IMR-90 (cell line): Measurements from ENCODE around the gene DPM1. TPM values are rescaled to one million over a fixed set of nuclear protein-coding genes. Genes with fewer than 3 reads are reported as not detected.

ENCODE experiments used
- ATAC-seq: fragments of 200-7000 bp; cut with Tn5 transposase; 2 replicates; pipeline ENCODE4 v1.9.1; 2020; ENCODE audit warnings: low read depth, mild to moderate bottlenecking, moderate library complexity
- BruUV-seq: library from RNA; stranded (reverse); fragments of 400-500 nt; replicated peaks from 2 replicates; lab custom pipeline; 2021; lab: Mats Ljungman, UMichigan
- CTCF ChIA-PET: fragments of 300-600 bp; formaldehyde crosslinking; extraction: SDS; loops from one replicate; lab custom pipeline; 2021; ENCODE audit warnings: antibody characterized with exemption; lab: Yijun Ruan, JAX
- POLR2A ChIA-PET: fragments of 300-600 bp; sonication (Branson Sonifier 250); formaldehyde crosslinking; loops from one replicate; lab custom pipeline; 2022; ENCODE audit warnings: antibody characterized with exemption; ENCODE audit not compliant: unreplicated experiment; lab: Charles Lee
- DNase-seq: peaks from one replicate; pipeline ENCODE4 v3.0.0; 2013
- H2AFZ ChIP-seq: replicated peaks from 2 replicates; pipeline ENCODE3; 2013; ENCODE audit warnings: low read length, mild to moderate bottlenecking; ENCODE audit not compliant: poor library complexity
- H2AK5ac ChIP-seq: 2 replicates; pipeline ENCODE4 v1.6.1; 2013; ENCODE audit warnings: low read depth, low read length, inconsistent platforms
- H2AK9ac ChIP-seq: replicated peaks from 2 replicates; pipeline ENCODE3; 2013; ENCODE audit warnings: mild to moderate bottlenecking, low read depth, low read length, moderate library complexity; ENCODE audit not compliant: poor library complexity
- H2BK120ac ChIP-seq: 2 replicates; pipeline ENCODE4 v1.6.1; 2013; ENCODE audit warnings: low read depth, low read length, inconsistent platforms
- H2BK15ac ChIP-seq: 3 replicates; pipeline ENCODE4 v1.6.1; 2013; ENCODE audit warnings: low read depth, low read length, inconsistent platforms
- H2BK20ac ChIP-seq: 2 replicates; pipeline ENCODE4 v1.6.1; 2013; ENCODE audit warnings: low read depth, mild to moderate bottlenecking, inconsistent platforms, low read length, moderate library complexity
- H2BK5ac ChIP-seq: 2 replicates; pipeline ENCODE4 v1.6.1; 2013; ENCODE audit warnings: mild to moderate bottlenecking, low read depth, low read length, inconsistent platforms; ENCODE audit not compliant: poor library complexity, severe bottlenecking
- H3K14ac ChIP-seq: replicated peaks from 2 replicates; pipeline ENCODE4 v1.6.1; 2013; ENCODE audit warnings: low read depth, low read length, inconsistent platforms
- H3K18ac ChIP-seq: 2 replicates; pipeline ENCODE4 v1.6.1; 2013; ENCODE audit warnings: low read depth, low read length, control low read depth
- H3K23ac ChIP-seq: 2 replicates; pipeline ENCODE4 v1.6.1; 2013; ENCODE audit warnings: low read depth, low read length, inconsistent platforms
- H3K27ac ChIP-seq: 2 replicates; pipeline ENCODE4 v1.5.1; 2013; ENCODE audit warnings: mild to moderate bottlenecking, control low read depth, low read length; ENCODE audit not compliant: insufficient read depth
- H3K27me3 ChIP-seq: 2 replicates; pipeline ENCODE4 v1.6.1; 2013; ENCODE audit warnings: low read length; ENCODE audit not compliant: control insufficient read depth, insufficient read depth
- H3K36me3 ChIP-seq: 2 replicates; pipeline ENCODE4 v1.6.1; 2013; ENCODE audit warnings: low read length, mixed read lengths; ENCODE audit not compliant: control insufficient read depth, insufficient read depth
- H3K4ac ChIP-seq: 2 replicates; pipeline ENCODE4 v1.6.1; 2013; ENCODE audit warnings: low read depth, low read length, inconsistent platforms
- H3K4me1 ChIP-seq: 2 replicates; pipeline ENCODE4 v1.6.1; 2013; ENCODE audit warnings: low read length, mixed read lengths; ENCODE audit not compliant: control insufficient read depth, insufficient read depth
- H3K4me2 ChIP-seq: 2 replicates; pipeline ENCODE4 v1.6.1; 2013; ENCODE audit warnings: low read depth, mild to moderate bottlenecking, control low read depth, low read length, moderate library complexity
- H3K4me3 ChIP-seq: 2 replicates; pipeline ENCODE4 v1.5.1; 2013; ENCODE audit warnings: low read depth, mild to moderate bottlenecking, control low read depth, low read length, moderate library complexity; ENCODE audit not compliant: insufficient read depth
- H3K56ac ChIP-seq: 2 replicates; pipeline ENCODE4 v1.6.1; 2013; ENCODE audit warnings: low read length, inconsistent platforms; ENCODE audit not compliant: insufficient read depth; ENCODE audit errors: extremely low read depth
- H3K79me1 ChIP-seq, 2 experiments: 2 replicates each; pipeline ENCODE4 v1.6.1; 2013; ENCODE audit warnings: low read length in 2 of 2, inconsistent platforms in 1 of 2, low read depth in 1 of 2
- H3K9ac ChIP-seq: 2 replicates; pipeline ENCODE4 v1.6.1; 2013; ENCODE audit warnings: low read depth, low read length, control low read depth
- H3K9me1 ChIP-seq: 2 replicates; pipeline ENCODE4 v1.6.1; 2013; ENCODE audit warnings: low read length, inconsistent platforms; ENCODE audit not compliant: insufficient read depth
- H3K9me3 ChIP-seq: 2 replicates; pipeline ENCODE4 v1.6.1; 2013; ENCODE audit warnings: low read length; ENCODE audit not compliant: control insufficient read depth, insufficient read depth
- H4K20me1 ChIP-seq: 2 replicates; pipeline ENCODE4 v1.6.1; 2013; ENCODE audit warnings: low read length, inconsistent platforms; ENCODE audit not compliant: insufficient read depth
- H4K5ac ChIP-seq: 2 replicates; pipeline ENCODE4 v1.6.1; 2013; ENCODE audit warnings: mild to moderate bottlenecking, low read depth, low read length, control low read depth
- H4K8ac ChIP-seq, 2 experiments: 2 replicates each; pipeline ENCODE4 v1.6.1; 2013; ENCODE audit warnings: low read depth in 2 of 2, low read length in 2 of 2, control low read depth in 1 of 2, inconsistent platforms in 1 of 2
- H4K91ac ChIP-seq: 2 replicates; pipeline ENCODE4 v1.6.1; 2013; ENCODE audit warnings: low read depth, low read length, inconsistent platforms; ENCODE audit not compliant: insufficient read depth
- BHLHE40 ChIP-seq: fragments of 150-350 bp; IDR thresholded peaks from 2 replicates; pipeline ENCODE4 v1.6.1; 2016; ENCODE audit warnings: mild to moderate bottlenecking, low read depth, low read length
- CHD1 ChIP-seq: IDR thresholded peaks from 2 replicates; pipeline ENCODE4 v1.6.1; 2012; ENCODE audit warnings: low read depth, low read length, improper control_type of control experiment
- CTCF ChIP-seq: conservative IDR thresholded peaks from 2 replicates; pipeline ENCODE4 v1.5.1; 2012; ENCODE audit warnings: mild to moderate bottlenecking, low read depth, low read length, improper control_type of control experiment
- FOS ChIP-seq: fragments of 150-350 bp; IDR thresholded peaks from 2 replicates; pipeline ENCODE4 v1.6.1; 2016; ENCODE audit warnings: low read depth, low read length
- MAZ ChIP-seq: IDR thresholded peaks from 2 replicates; pipeline ENCODE4 v1.6.1; 2012; ENCODE audit warnings: low read depth, mild to moderate bottlenecking, low read length, improper control_type of control experiment, moderate library complexity, borderline replicate concordance
- NFE2L2 ChIP-seq: fragments of 150-350 bp; IDR thresholded peaks from 2 replicates; pipeline ENCODE4 v1.6.1; 2016; ENCODE audit warnings: low read depth, mild to moderate bottlenecking, low read length
- POLR2A ChIP-seq: IDR thresholded peaks from 2 replicates; pipeline ENCODE4 v1.6.1; 2012; ENCODE audit warnings: mild to moderate bottlenecking, low read depth, low read length
- RFX5 ChIP-seq: IDR thresholded peaks from 2 replicates; pipeline ENCODE4 v1.8.0; 2012; ENCODE audit warnings: low read depth, mild to moderate bottlenecking, low read length, moderate library complexity
- SMC3 ChIP-seq: fragments of 150-350 bp; IDR thresholded peaks from 2 replicates; pipeline ENCODE4 v1.6.1; 2016; ENCODE audit warnings: low read depth, mild to moderate bottlenecking, antibody characterized with exemption, low read length, moderate library complexity
- USF2 ChIP-seq: fragments of 150-350 bp; IDR thresholded peaks from 2 replicates; pipeline ENCODE4 v1.6.1; 2017; ENCODE audit warnings: mild to moderate bottlenecking, antibody characterized with exemption, low read length, low read depth
- WGBS, 2 experiments: methylation state at CpG; one replicate each; pipeline versions ENCODE4 v1.1.5 to v1.1.7; 2013; ENCODE audit warnings: missing lambda C conversion rate in 2 of 2; ENCODE audit not compliant: insufficient read length in 1 of 2; ENCODE audit errors: extremely low coverage in 2 of 2; 5-methylcytosine and 5-hydroxymethylcytosine counted together
- dilution Hi-C: fragments of 300-500 bp; cut with HindIII; formaldehyde crosslinking; loops from one replicate; pipeline ENCODE4 v1.14.3; 2018; ENCODE audit warnings: low sequenced_read_pairs; ENCODE audit not compliant: unreplicated experiment
- in situ Hi-C: fragments of 300-500 bp; cut with MboI; formaldehyde crosslinking; loops from 3 replicates; pipeline ENCODE4 v1.14.3; 2019; ENCODE audit warnings: low sequenced_read_pairs, inconsistent platforms, mixed read lengths
- intact Hi-C: fragments of 100-400 bp; cut with micrococcal nuclease; formaldehyde crosslinking; loops from 2 replicates; pipeline ENCODE4 v1.10.0; 2022
- polyA plus RNA-seq, 3 experiments: library from polyadenylated mRNA; depleted of rRNA; stranded (reverse); fragments of >200 nt; gene quantifications; 2 replicates each; pipeline ENCODE4 v1.2.3, GENCODE V29; 2012; ENCODE audit warnings: low replicate concordance in 1 of 3
- total RNA-seq: library from RNA; depleted of rRNA; stranded (reverse); fragments of >200 nt; gene quantifications from 2 replicates; pipeline ENCODE4 v1.2.3, GENCODE V29; 2012

The DPM1 gene
- total and polyA plus RNA-seq, 2 of the 4 experiments (the other 2 are of a cell fraction): 59.1 to 89.1 TPM

- Histone ChIP-seq H4K8ac (no peak overlapping the region), H4K20me1 (peaks cover 84% of the 10 kb centered on the region), H3K9me3 (no peaks in the 10 kb centered on the region), H3K4me1 (no peaks in the 10 kb centered on the region), H3K9me1 (peaks cover 5% of the 10 kb centered on the region; the same call in 1 of the 2 replicates), H3K4ac (no peak overlapping the region), H3K27ac (no peak overlapping the region), H2BK20ac (no peak overlapping the region), H3K4me3 (no peak overlapping the region), H3K4me2 (no peak overlapping the region), H4K5ac (no peak overlapping the region), H3K27me3 (no peaks in the 10 kb centered on the region), H2AK9ac (no peak overlapping the region), H3K18ac (no peak overlapping the region), H3K36me3 (peaks cover 18% of the 10 kb centered on the region), H3K14ac (no peak overlapping the region), H3K23ac (no peak overlapping the region), H2BK120ac (no peak overlapping the region), H2AFZ (no peak overlapping the region), H3K56ac (no peak overlapping the region), H4K91ac (no peak overlapping the region), H2BK15ac (no peak overlapping the region), H3K9ac (no peak overlapping the region), H2AK5ac (no peak overlapping the region), H2BK5ac (no peak overlapping the region), H3K79me1 (peaks cover 21 to 66% of the 10 kb centered on the region in 2 experiments)
- intact Hi-C loops (no loop called here), dilution Hi-C loops (loop anchor here (25.0 kb wide), 1 partner anchor 92 kb away; no protein-coding TSS in a partner anchor), in situ Hi-C loops (no loop called here)
- no peak for TF ChIP-seq CHD1
- no peak for TF ChIP-seq POLR2A
- no peak for TF ChIP-seq USF2
- TF ChIP-seq CTCF: no peak
- TF ChIP-seq FOS: no peak
- TF ChIP-seq NFE2L2: no peak
- TF ChIP-seq RFX5: no peak
- TF ChIP-seq BHLHE40: no peak
- no peak for TF ChIP-seq MAZ
- TF ChIP-seq SMC3: no peak
- no peak for ATAC-seq
- ChIA-PET CTCF (no interaction called here), POLR2A (no interaction called here)
- no peak for DNase-seq
- WGBS, 2 experiments: 100% methylated on average over 1 of the region's 6 CpGs; no CpG with 5 or more reads in 1 of the 2 experiments
- no TSS peak for BruUV-seq
Observed at GRCh38 chr20:50904067-50904570, 54.2 kb downstream of the DPM1 start.
